GM12873 (cell line): ENCODE measurements around the gene PRKCH.

Source experiments
- TF ChIP-seq, protein P1 (sequence below): IDR thresholded peaks from 2 replicates; pipeline ENCODE4 v1.5.1; 2012; ENCODE audit warnings: low read depth, mild to moderate bottlenecking, moderate library complexity, low read length, control low read depth; ENCODE audit not compliant: insufficient read depth; ENCODE audit errors: missing control alignments

Gene PRKCH

GRCh38 chr14:61526405-61527312, 205.3 kb downstream of the PRKCH start:
- TF ChIP-seq, protein P1, sequence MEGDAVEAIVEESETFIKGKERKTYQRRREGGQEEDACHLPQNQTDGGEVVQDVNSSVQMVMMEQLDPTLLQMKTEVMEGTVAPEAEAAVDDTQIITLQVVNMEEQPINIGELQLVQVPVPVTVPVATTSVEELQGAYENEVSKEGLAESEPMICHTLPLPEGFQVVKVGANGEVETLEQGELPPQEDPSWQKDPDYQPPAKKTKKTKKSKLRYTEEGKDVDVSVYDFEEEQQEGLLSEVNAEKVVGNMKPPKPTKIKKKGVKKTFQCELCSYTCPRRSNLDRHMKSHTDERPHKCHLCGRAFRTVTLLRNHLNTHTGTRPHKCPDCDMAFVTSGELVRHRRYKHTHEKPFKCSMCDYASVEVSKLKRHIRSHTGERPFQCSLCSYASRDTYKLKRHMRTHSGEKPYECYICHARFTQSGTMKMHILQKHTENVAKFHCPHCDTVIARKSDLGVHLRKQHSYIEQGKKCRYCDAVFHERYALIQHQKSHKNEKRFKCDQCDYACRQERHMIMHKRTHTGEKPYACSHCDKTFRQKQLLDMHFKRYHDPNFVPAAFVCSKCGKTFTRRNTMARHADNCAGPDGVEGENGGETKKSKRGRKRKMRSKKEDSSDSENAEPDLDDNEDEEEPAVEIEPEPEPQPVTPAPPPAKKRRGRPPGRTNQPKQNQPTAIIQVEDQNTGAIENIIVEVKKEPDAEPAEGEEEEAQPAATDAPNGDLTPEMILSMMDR: no peak

- TF ChIP-seq, protein P1: no peak
Measured at GRCh38 chr14:61527325-61528100, 206.1 kb downstream of the PRKCH start.

DNA sequence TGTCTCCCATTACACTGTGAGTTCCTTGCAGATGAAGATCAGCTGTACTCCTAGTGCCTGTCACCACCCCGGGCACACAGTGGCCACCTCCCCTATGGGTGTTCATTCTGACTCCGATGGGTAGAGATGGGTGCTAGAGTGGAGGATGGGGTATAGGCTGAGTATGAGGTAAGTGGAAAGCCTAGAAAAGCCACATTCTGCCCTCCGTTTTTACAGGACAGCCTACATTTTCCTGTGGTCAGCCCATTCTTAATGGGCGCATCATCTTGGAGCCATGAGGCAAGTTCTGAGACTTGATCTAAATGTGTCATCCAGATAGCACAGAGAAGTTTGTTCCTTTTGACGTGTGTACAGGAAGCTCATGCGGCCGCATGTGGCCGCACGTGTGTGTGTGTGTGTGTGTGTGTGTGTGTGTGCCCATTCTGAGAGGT, 207.2 kb downstream of the PRKCH start:
- TF ChIP-seq, protein P1: no peak

GRCh38 chr14:61530296-61530695, 208.9 kb downstream of the PRKCH start:
- TF ChIP-seq, protein P1: no peak

GRCh38 chr14:61530896-61531295, 209.5 kb downstream of the PRKCH start:
- TF ChIP-seq, protein P1: no peak

DNA sequence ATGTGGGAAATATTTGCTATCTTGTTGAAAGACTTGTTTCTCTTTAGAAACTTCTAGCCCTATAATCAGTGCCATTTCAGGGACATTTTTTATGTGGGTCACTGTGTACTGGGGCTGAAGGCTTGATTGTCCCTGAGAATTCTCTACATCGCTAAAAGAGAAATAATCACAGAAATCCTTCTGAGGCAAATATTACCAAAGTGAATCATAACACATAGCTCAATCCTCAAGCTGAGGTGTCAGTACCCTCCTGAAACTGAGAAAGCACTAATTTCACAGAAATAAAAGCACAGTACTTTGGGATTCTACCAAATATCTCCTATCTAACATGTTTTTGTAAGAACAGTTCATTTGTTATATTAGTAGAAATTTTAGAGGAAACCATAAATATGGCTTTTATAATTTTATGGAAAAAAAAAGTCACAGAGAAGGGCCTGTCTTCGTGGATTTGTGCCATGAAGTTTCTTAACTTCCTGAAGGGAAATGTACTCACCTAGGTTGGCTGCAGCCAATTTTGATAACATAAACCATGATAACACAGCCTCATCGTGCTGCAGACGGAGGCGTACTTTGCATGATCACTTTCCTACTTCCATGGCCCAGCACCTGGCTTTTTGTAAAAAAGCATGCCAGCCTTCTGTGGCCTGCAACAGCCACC, 210.2 kb downstream of the PRKCH start:
- TF ChIP-seq, protein P1: no peak

GRCh38 chr14:61532123-61532505, 210.7 kb downstream of the PRKCH start:
- TF ChIP-seq, protein P1: no peak
